HG03520 (cell line): Measurements from ENCODE around the gene PLXNC1.
A peak's percentile ranks its signal among the peaks of the same experiment; 100 is the strongest.

Source experiments
- ATAC-seq: cut with Tn5 transposase; IDR thresholded peaks from one replicate; pipeline ENCODE4 v1.9.1; 2021; ENCODE audit warnings: mild to moderate bottlenecking, moderate library complexity; ENCODE audit not compliant: unreplicated experiment

PLXNC1 gene

DNA sequence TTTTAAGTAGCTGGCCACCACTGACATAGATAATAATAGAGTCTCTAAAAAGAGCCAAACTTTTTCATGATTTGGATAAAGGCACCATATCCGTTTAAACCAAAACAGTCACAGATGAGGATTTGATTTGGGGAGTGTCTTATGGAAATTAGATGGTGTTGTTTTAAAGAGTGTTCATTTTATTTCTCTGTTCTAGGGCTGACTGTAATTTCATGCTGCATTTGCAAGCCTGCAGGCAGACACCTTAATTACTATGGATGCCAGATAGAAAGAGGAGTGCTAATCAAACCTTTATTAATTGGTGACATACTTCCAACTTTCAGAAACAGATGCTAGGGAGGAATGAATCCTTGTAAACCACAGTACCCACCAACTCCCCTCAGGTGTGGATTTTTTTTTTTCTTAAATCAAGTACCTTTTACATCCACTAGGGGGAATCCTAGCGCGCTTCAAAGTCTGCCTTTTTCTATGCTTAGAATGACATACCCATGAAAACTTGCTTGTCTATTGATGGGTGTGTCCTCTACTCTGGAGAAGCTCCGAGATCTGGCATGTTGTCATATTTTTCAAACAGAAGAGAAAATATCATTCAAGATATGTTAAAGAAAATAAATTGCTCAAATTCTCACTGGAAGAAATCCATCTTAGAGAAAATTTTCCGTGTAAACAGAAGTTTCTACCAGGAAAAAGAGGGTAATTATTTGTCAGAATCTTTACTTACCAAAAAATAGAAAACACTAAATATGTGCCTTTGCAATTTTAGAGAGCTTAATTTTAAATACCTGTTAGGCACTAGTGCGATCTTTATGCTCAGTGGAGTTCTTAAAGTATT is 14.2 kb upstream of the PLXNC1 start:
- peak; percentile 53 for ATAC-seq

DNA sequence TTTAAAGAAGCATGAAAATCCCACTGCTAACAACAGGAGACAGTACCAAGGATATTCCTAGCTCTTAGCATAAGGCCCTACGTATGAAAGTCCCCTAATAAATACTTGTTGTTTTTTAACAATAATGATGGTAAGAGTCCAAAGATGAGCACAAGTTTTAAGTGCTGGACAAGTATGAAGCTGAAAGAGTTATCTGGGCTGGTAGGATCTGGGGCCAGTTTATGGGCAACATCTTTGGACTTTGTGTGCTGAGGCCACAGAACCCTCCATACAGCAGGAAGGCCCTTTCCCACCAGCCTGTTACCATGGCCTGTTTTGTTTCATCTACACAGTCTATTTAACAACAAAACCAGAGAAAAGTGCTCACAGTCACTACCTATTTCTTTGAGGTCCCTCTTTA is 12.5 kb upstream of the PLXNC1 start:
- ATAC-seq = no peak

DNA sequence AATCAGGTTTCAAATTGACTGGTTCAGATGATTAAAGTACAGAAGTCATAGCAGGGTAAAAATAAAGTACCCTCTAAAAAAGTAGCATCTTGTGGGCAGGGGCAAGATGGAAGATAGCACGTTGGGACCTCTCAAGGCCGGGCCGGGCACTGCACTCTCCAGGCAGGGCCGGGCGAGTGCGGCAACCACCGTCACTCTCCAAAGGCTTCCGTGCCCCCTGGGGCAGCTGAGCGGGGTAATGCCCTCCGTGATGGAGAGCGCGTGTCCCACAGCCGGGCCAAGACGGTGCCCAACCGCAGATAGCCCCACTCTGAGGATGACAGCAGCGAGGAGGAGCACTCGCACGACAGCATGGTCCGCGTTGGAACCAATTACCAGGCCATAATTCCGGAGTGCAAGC is 8.6 kb upstream of the PLXNC1 start:
- no peak for ATAC-seq

GRCh38 chr12:94140556-94140955 is 7.8 kb upstream of the PLXNC1 start:
- no peak for ATAC-seq

DNA sequence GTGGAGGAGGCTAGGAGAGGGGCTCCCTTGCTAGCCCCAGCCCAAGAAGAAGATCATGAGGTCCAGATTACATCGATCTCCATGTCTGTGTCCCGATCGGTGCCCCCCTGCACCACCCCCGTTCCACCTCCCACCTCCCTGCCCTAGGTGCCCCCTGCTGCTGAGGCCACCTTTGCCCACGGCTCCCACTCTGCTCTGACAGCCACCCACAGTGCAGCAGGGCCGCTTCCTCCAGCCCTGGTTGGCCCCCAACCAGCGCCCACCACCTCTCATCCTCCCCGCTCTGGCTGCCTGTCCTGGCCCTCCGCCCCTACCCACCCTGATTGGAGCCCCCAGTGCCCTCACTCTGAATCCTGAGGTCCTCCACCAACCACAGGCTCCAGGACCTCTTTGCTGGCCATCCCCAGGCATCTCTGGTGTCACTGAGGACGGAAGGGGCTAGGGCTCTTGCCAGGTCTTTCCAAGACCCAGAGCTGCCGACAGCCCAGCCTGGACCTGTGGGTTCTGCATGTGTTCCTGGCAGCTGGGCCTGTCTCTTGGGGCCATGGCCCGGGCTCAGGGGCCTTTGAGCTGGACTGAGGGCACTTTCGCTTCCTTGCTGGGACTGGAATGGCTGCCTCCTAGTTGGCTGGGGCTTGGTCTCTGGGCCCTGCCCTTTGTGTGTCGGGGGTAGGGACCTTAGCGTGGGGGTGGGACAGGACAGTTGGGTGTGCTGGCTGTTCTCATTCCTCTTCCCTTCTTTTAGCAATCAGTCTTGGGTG is 7.2 kb upstream of the PLXNC1 start:
- no peak for ATAC-seq

GRCh38 chr12:94141892-94142291 is 6.5 kb upstream of the PLXNC1 start:
- ATAC-seq = no peak

DNA sequence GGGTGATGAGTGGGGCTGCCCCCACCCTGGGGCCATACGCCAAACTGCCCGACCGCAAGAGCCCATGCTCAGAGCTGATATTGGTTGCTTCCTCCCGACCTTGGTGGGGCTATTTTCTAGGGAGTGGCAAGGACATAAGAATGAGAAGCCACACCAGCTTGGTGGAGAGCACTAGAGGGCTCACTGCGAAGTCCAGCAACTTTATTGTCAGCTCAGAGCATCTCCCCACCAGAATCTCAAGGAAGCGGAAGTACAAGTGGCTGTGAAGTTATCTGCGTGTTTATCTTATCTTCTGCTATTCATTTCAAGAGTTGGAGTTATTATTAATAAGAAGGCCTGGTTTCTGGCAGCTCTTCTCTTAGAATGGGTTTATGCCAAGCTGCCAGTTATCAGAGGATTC is 4.9 kb upstream of the PLXNC1 start:
- ATAC-seq = no peak

DNA sequence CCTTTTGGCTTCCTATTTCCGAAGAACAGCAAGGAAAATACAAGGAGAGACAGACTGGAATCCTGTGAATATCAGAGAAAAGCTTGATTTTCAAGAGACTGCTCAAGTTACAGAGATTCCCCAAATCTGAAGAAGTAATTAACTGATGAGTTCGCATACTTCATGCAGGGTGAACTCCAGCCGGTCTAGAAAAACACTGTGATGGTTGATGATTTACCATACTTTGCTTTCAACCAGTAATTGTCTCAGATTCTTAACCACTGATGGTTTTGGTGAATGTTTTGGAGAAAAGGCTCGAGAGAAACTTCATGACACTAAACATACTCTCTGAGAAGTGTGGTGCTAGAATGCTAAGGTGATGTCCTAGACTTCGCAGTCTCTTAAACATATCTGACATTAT is 4.4 kb upstream of the PLXNC1 start:
- no peak for ATAC-seq

DNA sequence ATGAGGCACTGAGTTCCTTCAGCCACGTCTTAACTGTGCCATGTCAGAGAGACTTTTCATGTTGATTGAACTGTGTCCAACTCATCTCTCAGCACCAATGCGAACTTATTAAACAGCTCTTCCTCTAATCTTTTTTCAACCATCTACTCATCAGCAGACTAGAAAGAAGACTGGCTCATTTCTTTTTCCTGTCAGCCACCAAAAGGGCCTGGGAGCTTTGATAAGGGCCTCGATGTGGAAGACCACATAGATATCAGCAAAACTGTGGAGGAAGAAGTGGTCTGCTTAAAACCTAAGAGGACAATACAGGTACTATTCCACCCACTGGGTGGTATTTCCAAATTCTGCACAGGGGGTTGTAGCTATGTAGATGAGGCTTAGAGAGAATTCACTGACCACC is 3.6 kb upstream of the PLXNC1 start:
- ATAC-seq = no peak

DNA sequence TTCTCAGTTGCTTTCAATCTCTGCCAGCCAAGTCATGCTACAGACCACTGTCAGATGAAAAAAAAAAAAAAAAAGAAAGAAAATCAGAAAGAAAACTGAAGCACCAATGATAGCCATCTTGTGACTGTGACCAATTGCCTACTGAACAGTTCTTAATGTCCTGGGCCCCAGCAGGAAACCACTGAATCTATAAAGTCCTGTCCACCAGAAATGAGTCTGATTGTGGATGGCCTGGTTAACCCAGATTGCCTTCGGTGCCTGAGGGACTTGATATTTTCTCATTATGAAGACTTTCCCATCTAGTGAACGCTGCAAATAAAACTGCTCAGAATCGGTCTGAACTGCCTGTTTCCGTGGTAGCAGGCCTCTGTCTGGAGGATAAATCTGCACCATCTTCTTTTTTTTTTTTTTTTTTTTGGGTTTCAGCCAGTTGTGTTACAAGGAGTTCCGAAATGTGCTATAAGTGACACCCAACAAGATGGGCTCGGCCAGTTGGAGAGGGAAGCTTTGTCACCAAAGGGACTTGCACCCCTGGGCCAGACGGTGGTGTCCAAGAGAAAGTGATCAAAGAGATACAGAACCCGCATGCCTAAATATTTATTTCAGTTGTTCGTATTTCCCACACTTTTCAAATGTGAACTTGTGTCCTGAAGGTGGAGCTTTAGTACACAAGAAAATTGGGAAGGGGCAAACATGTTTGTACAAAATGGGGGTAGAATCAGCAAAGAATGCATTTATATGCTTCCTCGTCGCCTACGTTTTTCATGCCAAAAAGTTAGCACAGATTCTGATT is 3.0 kb upstream of the PLXNC1 start:
- no peak for ATAC-seq

DNA sequence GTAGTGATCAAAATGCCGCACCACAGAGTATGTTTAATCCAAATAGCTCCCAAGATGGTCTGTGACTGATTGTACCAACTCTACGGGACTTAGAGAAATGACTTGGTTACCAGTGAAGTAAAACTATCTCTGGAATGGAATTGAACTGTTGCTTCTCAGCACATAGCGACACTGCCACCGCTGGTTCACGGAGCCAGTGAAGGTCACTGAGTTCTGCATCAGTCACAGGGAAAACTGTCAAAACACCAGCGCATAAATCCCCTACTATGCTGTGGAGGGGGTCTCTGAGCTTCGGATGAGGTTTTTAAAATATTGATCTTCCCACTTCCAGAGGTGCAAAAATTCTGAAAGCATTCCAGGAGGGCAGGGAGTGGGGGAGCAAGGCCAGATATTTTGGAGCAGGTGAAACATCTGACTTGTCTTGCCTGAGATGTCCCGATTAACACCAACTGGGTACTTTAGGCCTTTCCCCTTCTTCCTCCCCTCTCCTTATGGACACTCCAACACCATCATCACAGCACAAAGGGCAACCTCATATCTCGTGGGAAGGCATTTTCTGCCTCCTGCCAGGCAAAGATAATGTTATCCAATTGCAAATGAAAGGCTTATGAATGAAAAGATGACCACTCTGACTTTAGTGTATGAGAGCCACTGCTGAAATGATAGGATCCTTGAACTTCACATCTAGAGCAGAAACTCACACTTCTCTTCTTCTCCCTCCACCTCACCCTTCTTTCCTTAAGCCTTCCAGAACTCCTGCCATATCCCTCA is 2.0 kb upstream of the PLXNC1 start:
- no peak for ATAC-seq

- ATAC-seq = no peak
These were observed 888 bp upstream of the PLXNC1 start for GRCh38 chr12:94147387-94147990.

DNA sequence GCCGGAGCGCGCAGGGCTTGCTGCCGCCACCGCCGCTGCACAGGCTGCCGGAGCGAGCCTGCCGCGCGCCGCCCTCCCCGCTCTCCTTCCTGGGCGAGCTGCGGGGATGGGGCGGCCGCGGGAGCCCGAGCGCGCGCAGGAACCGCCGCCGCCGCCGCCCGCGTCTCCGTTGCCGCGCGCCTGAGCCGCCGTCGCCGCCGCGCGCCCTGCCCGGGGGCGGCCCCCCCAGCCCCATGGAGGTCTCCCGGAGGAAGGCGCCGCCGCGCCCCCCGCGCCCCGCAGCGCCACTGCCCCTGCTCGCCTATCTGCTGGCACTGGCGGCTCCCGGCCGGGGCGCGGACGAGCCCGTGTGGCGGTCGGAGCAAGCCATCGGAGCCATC is 352 bp downstream of the PLXNC1 start:
- no peak for ATAC-seq

GRCh38 chr12:94149119-94149780 is 873 bp downstream of the PLXNC1 start:
- ATAC-seq = peak; percentile 23

- ATAC-seq = peak; percentile 9
These were observed 1.4 kb downstream of the PLXNC1 start for GRCh38 chr12:94149781-94150239.

GRCh38 chr12:94150240-94151121 is 2.1 kb downstream of the PLXNC1 start:
- no peak for ATAC-seq

DNA sequence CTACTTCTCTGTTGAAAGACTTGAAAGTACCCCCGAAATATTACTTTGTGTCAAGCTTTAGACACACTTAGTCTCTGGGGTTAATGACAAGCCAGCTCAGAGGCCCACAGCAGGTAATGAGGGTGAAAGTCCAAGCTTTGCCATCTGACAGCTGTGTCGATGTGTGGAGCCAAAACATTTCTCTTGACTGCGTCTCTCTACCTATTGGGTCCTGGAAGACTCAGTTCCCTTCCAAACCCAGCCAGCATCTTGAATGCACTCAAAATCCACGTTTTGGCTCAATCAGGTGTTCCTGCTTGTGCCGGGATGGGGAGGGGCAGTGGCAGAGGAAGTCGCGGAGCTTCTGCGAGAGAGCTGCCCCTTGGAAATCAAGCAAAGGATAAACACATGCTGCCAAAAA is 3.2 kb downstream of the PLXNC1 start:
- ATAC-seq = no peak

- no peak for ATAC-seq
These were observed 4.1 kb downstream of the PLXNC1 start for GRCh38 chr12:94152292-94153078.
